ENCODE measurements around the gene RGCC.
"Not testable (repeated sequence)": the region's sequence is repeated elsewhere in the genome, so short reads cannot be mapped to it uniquely, and the experiment has no call there.

Gene RGCC

GRCh38 chr13:41488124-41488523 is 30.8 kb downstream of the RGCC start:
- no peak for DNase-seq (ENCODE audit: low read depth in 2 of 3, low spot score in 2 of 3)

GRCh38 chr13:41490371-41491015 is 33.1 kb downstream of the RGCC start:
- no peak for DNase-seq (ENCODE audit: low read depth in 2 of 3, low spot score in 2 of 3)

- DNase-seq (ENCODE audit: low read depth in 2 of 3, low spot score in 2 of 3): no peak
Observed at GRCh38 chr13:41491436-41491835, 34.1 kb downstream of the RGCC start.

GRCh38 chr13:41492432-41493260 is 35.3 kb downstream of the RGCC start:
- no peak for DNase-seq (ENCODE audit: low read depth in 2 of 3, low spot score in 2 of 3)

GRCh38 chr13:41494202-41494601 is 36.9 kb downstream of the RGCC start:
- no peak for DNase-seq (ENCODE audit: low read depth in 2 of 3, low spot score in 2 of 3)

- DNase-seq (ENCODE audit: low read depth in 2 of 3, low spot score in 2 of 3): no peak
Observed at GRCh38 chr13:41495044-41495443, 37.7 kb downstream of the RGCC start.

GRCh38 chr13:41496420-41497234 is 39.3 kb downstream of the RGCC start:
- DNase-seq (ENCODE audit: low read depth in 2 of 3, low spot score in 2 of 3): no peak

- no peak for DNase-seq (ENCODE audit: low read depth in 2 of 3, low spot score in 2 of 3)
Observed at GRCh38 chr13:41497436-41497835, 40.1 kb downstream of the RGCC start.

GRCh38 chr13:41499452-41499851 is 42.1 kb downstream of the RGCC start:
- no peak for DNase-seq (ENCODE audit: low read depth in 2 of 3, low spot score in 2 of 3)

- no peak for DNase-seq (ENCODE audit: low read depth in 2 of 3, low spot score in 2 of 3)
Observed at GRCh38 chr13:41500511-41500910, 43.2 kb downstream of the RGCC start.

- no peak for DNase-seq (ENCODE audit: low read depth in 2 of 3, low spot score in 2 of 3)
Observed at GRCh38 chr13:41501281-41501680, 43.9 kb downstream of the RGCC start.

GRCh38 chr13:41502031-41502430 is 44.7 kb downstream of the RGCC start:
- DNase-seq (ENCODE audit: low read depth in 2 of 3, low spot score in 2 of 3): no peak

- no peak for DNase-seq (ENCODE audit: low read depth in 2 of 3, low spot score in 2 of 3)
Observed at GRCh38 chr13:41502673-41503072, 45.3 kb downstream of the RGCC start.

GRCh38 chr13:41503356-41503755 is 46.0 kb downstream of the RGCC start:
- DNase-seq (ENCODE audit: low read depth in 2 of 3, low spot score in 2 of 3): no peak

- DNase-seq (ENCODE audit: low read depth in 2 of 3, low spot score in 2 of 3): not testable (repeated sequence)
Observed at GRCh38 chr13:41504657-41505056, 47.3 kb downstream of the RGCC start.

- DNase-seq (ENCODE audit: low read depth in 2 of 3, low spot score in 2 of 3): no peak
Observed at GRCh38 chr13:41505209-41505835, 48.0 kb downstream of the RGCC start.

GRCh38 chr13:41506312-41506711 is 49.0 kb downstream of the RGCC start:
- DNase-seq (ENCODE audit: low read depth in 2 of 3, low spot score in 2 of 3): no peak

- DNase-seq (ENCODE audit: low read depth in 2 of 3, low spot score in 2 of 3): no peak
Observed at GRCh38 chr13:41509971-41510370, 52.6 kb downstream of the RGCC start.

- DNase-seq (ENCODE audit: low read depth in 2 of 3, low spot score in 2 of 3): no peak
Observed at GRCh38 chr13:41511827-41512226, 54.5 kb downstream of the RGCC start.

- no peak for DNase-seq (ENCODE audit: low read depth in 2 of 3, low spot score in 2 of 3)
Observed at GRCh38 chr13:41512441-41512840, 55.1 kb downstream of the RGCC start.

GRCh38 chr13:41513600-41513999 is 56.2 kb downstream of the RGCC start:
- DNase-seq (ENCODE audit: low read depth in 2 of 3, low spot score in 2 of 3): no peak
